ENCODE data around the gene OSTF1.

DNA sequence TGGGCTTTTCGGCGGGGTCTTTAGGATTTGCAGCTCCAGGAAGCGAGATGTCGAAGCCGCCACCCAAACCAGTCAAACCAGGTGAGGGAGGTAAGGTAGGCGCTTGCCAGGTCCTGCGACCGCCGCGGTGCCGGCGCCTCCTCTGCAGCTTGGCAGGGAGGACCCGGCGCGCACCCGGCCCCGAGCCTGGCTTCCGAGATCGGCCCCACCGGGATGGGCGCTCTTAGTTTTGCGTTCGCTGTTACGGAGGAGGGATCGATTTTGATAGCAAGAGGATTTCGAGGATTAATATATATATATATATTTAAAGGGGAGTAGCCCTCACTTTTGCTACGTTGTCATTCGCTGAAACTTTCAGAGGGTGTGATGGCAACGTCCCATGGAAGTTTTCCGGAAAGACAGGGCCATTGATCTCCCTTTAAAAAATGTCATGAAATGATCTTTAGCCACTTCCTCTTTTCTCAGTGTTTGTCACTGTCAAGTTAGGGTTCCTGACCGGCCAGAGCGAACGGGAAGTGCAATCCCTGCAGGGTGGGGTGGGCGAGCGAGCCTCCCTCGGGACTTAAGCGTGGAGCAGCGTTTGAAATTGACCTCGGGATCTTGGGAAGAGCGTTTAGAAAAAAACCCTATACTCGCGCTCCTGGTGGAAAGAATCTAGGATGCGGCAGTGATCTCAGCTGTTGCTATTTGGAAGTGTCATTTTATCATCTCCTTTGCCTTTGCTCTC lies 495 bp downstream of the OSTF1 start:
- TF ChIP-seq, protein P1, sequence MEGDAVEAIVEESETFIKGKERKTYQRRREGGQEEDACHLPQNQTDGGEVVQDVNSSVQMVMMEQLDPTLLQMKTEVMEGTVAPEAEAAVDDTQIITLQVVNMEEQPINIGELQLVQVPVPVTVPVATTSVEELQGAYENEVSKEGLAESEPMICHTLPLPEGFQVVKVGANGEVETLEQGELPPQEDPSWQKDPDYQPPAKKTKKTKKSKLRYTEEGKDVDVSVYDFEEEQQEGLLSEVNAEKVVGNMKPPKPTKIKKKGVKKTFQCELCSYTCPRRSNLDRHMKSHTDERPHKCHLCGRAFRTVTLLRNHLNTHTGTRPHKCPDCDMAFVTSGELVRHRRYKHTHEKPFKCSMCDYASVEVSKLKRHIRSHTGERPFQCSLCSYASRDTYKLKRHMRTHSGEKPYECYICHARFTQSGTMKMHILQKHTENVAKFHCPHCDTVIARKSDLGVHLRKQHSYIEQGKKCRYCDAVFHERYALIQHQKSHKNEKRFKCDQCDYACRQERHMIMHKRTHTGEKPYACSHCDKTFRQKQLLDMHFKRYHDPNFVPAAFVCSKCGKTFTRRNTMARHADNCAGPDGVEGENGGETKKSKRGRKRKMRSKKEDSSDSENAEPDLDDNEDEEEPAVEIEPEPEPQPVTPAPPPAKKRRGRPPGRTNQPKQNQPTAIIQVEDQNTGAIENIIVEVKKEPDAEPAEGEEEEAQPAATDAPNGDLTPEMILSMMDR (IDR thresholded peaks at IDR 0.05) = peak; percentile 38 to 68 (median 38)
- TF ChIP-seq POLR2A (IDR thresholded peaks at IDR 0.05; ENCODE audit: low read depth) = no peak

Measured in esophagus muscularis mucosa (tissue), 3 donors.